HAP-1 (cell line): ENCODE measurements around the gene ABCD3.

Source experiments
- DNase-seq, 2 experiments: peaks; one replicate each; pipeline ENCODE4 v3.0.0-alpha.2; 2016 to 2020; ENCODE audit warnings: low spot score in 2 of 2
- H3K27me3 ChIP-seq: fragments of 250-450 bp; sonication (Bioruptor Pico); 2 replicates; pipeline ENCODE4 v1.5.1; 2020; ENCODE audit warnings: low read depth, mild to moderate bottlenecking, moderate library complexity
- H3K36me3 ChIP-seq: fragments of 250-450 bp; sonication (Bioruptor Pico); replicated peaks from 2 replicates; pipeline ENCODE4 v1.5.1; 2020; ENCODE audit warnings: mild to moderate bottlenecking
- H3K4me1 ChIP-seq: fragments of 250-450 bp; sonication (Bioruptor Pico); 2 replicates; pipeline ENCODE4 v1.5.1; 2020; ENCODE audit warnings: mild to moderate bottlenecking
- H3K4me3 ChIP-seq: fragments of 250-450 bp; sonication (Bioruptor Pico); 2 replicates; pipeline ENCODE4 v1.5.1; 2020; ENCODE audit warnings: mild to moderate bottlenecking, moderate library complexity
- H3K9me3 ChIP-seq: fragments of 250-450 bp; sonication (Bioruptor Pico); 2 replicates; pipeline ENCODE4 v1.5.1; 2020; ENCODE audit warnings: mild to moderate bottlenecking, moderate library complexity
- in situ Hi-C: fragments of 300-500 bp; cut with MboI; formaldehyde crosslinking; loops from 3 replicates; pipeline ENCODE4 v1.14.3; 2020; ENCODE audit warnings: low sequenced_read_pairs, inconsistent platforms, mixed read lengths

Gene ABCD3

GRCh38 chr1:94501426-94501825, 83.2 kb downstream of the ABCD3 start:
- in situ Hi-C loops, result no loop called here
- H3K36me3 ChIP-seq, result peaks cover 7% of the 10 kb centered on the region; the same call in 1 of the 2 replicates
- no peaks in the 10 kb centered on the region for H3K9me3 ChIP-seq
- H3K27me3 ChIP-seq, result no peaks in the 10 kb centered on the region
- peaks cover 4% of the 10 kb centered on the region; the same call in 1 of the 2 replicates for H3K4me1 ChIP-seq
- no peak overlapping the region for H3K4me3 ChIP-seq
- DNase-seq, result no peak

GRCh38 chr1:94501935-94502334, 83.7 kb downstream of the ABCD3 start:
- Histone ChIP-seq H3K4me1 (peaks cover 4% of the 10 kb centered on the region; the same call in 1 of the 2 replicates), H3K9me3 (no peaks in the 10 kb centered on the region), H3K36me3 (peaks cover 7% of the 10 kb centered on the region; the same call in 1 of the 2 replicates), H3K4me3 (no peak overlapping the region), H3K27me3 (no peaks in the 10 kb centered on the region)
- in situ Hi-C loops, result no loop called here
- no peak for DNase-seq

GRCh38 chr1:94503153-94503552, 85.0 kb downstream of the ABCD3 start:
- in situ Hi-C loops, result no loop called here
- Histone ChIP-seq H3K27me3 (no peaks in the 10 kb centered on the region), H3K36me3 (peaks cover 7% of the 10 kb centered on the region; the same call in 1 of the 2 replicates), H3K4me1 (peaks cover 4% of the 10 kb centered on the region; the same call in 1 of the 2 replicates), H3K4me3 (no peak overlapping the region), H3K9me3 (no peaks in the 10 kb centered on the region)
- no peak for DNase-seq

- DNase-seq, result no peak
- in situ Hi-C loops, result no loop called here
- no peaks in the 10 kb centered on the region for H3K9me3 ChIP-seq
These were observed 86.4 kb downstream of the ABCD3 start for GRCh38 chr1:94504601-94505000.

GRCh38 chr1:94512816-94513215, 94.6 kb downstream of the ABCD3 start:
- in situ Hi-C loops, result no loop called here
- Histone ChIP-seq H3K9me3 (no peaks in the 10 kb centered on the region), H3K36me3 (no peaks in the 10 kb centered on the region)

More at GRCh38 chr1:94504601-94505000, 86.4 kb downstream of the ABCD3 start:
- no peak overlapping the region for H3K4me3 ChIP-seq
- H3K4me1 ChIP-seq, result no peaks in the 10 kb centered on the region
- peaks cover 7% of the 10 kb centered on the region; the same call in 1 of the 2 replicates for H3K36me3 ChIP-seq
- no peaks in the 10 kb centered on the region for H3K27me3 ChIP-seq

GRCh38 chr1:94514095-94514727, 96.0 kb downstream of the ABCD3 start:
- peak; percentile 42 to 58 for DNase-seq
- H3K4me3 ChIP-seq, result no peak overlapping the region
- H3K27me3 ChIP-seq, result no peaks in the 10 kb centered on the region
- H3K9me3 ChIP-seq, result no peaks in the 10 kb centered on the region
- H3K4me1 ChIP-seq, result no peaks in the 10 kb centered on the region
- in situ Hi-C loops, result no loop called here
- H3K36me3 ChIP-seq, result no peaks in the 10 kb centered on the region

More at GRCh38 chr1:94512816-94513215, 94.6 kb downstream of the ABCD3 start:
- H3K4me3 ChIP-seq, result no peak overlapping the region
- DNase-seq, result no peak
- no peaks in the 10 kb centered on the region for H3K4me1 ChIP-seq
- no peaks in the 10 kb centered on the region for H3K27me3 ChIP-seq

- no peaks in the 10 kb centered on the region for H3K4me1 ChIP-seq
- in situ Hi-C loops, result no loop called here
- no peaks in the 10 kb centered on the region for H3K36me3 ChIP-seq
- no peaks in the 10 kb centered on the region for H3K27me3 ChIP-seq
- no peaks in the 10 kb centered on the region for H3K9me3 ChIP-seq
- no peak overlapping the region for H3K4me3 ChIP-seq
- DNase-seq, result no peak
These were observed 97.2 kb downstream of the ABCD3 start for GRCh38 chr1:94515296-94515947.

GRCh38 chr1:94519351-94519750, 101.2 kb downstream of the ABCD3 start:
- in situ Hi-C loops, result no loop called here
- H3K9me3 ChIP-seq, result no peaks in the 10 kb centered on the region
- H3K27me3 ChIP-seq, result no peaks in the 10 kb centered on the region
- no peak overlapping the region for H3K4me3 ChIP-seq
- H3K36me3 ChIP-seq, result no peaks in the 10 kb centered on the region
- no peak for DNase-seq
- H3K4me1 ChIP-seq, result peaks cover 2% of the 10 kb centered on the region

- H3K9me3 ChIP-seq, result no peaks in the 10 kb centered on the region
- H3K27me3 ChIP-seq, result no peaks in the 10 kb centered on the region
- peak; percentile 49 to 55 for DNase-seq
- H3K4me3 ChIP-seq, result no peak overlapping the region
- H3K4me1 ChIP-seq, result peaks cover 2% of the 10 kb centered on the region
- in situ Hi-C loops, result loop anchor here (5.0 to 10.0 kb wide), 2 partner anchors 280 to 522 kb away; no protein-coding TSS in a partner anchor
- no peaks in the 10 kb centered on the region for H3K36me3 ChIP-seq
These were observed 104.1 kb downstream of the ABCD3 start for GRCh38 chr1:94522304-94522703.

GRCh38 chr1:94524531-94524930, 106.3 kb downstream of the ABCD3 start:
- Histone ChIP-seq H3K36me3 (peaks cover 9% of the 10 kb centered on the region; the same call in 1 of the 2 replicates), H3K4me3 (no peak overlapping the region), H3K27me3 (no peaks in the 10 kb centered on the region), H3K9me3 (no peaks in the 10 kb centered on the region), H3K4me1 (peaks cover 17% of the 10 kb centered on the region)
- DNase-seq, result no peak
- in situ Hi-C loops, result loop anchor here (5.0 to 10.0 kb wide), 2 partner anchors 278 to 520 kb away; no protein-coding TSS in a partner anchor

GRCh38 chr1:94526152-94526980, 108.2 kb downstream of the ABCD3 start:
- DNase-seq, result no peak
- H3K36me3 ChIP-seq, result peaks cover 22% of the 10 kb centered on the region
- in situ Hi-C loops, result loop anchor here (10.0 kb wide), 1 partner anchor 518 kb away; no protein-coding TSS in a partner anchor
- H3K9me3 ChIP-seq, result no peaks in the 10 kb centered on the region
- no peaks in the 10 kb centered on the region for H3K27me3 ChIP-seq
- peaks cover 17% of the 10 kb centered on the region for H3K4me1 ChIP-seq
- H3K4me3 ChIP-seq, result no peak overlapping the region

GRCh38 chr1:94527447-94528031, 109.3 kb downstream of the ABCD3 start:
- Histone ChIP-seq H3K9me3 (no peaks in the 10 kb centered on the region), H3K36me3 (peaks cover 33% of the 10 kb centered on the region), H3K27me3 (no peaks in the 10 kb centered on the region), H3K4me3 (no peak overlapping the region), H3K4me1 (peaks cover 15% of the 10 kb centered on the region)
- in situ Hi-C loops, result loop anchor here (10.0 kb wide), 1 partner anchor 517 kb away; no protein-coding TSS in a partner anchor
- DNase-seq, result peak in 1 of 2 experiments; percentile 32

GRCh38 chr1:94528299-94528698, 110.1 kb downstream of the ABCD3 start:
- peaks cover 15% of the 10 kb centered on the region for H3K4me1 ChIP-seq
- no peak overlapping the region for H3K4me3 ChIP-seq
- no peaks in the 10 kb centered on the region for H3K9me3 ChIP-seq
- no peaks in the 10 kb centered on the region for H3K27me3 ChIP-seq
- in situ Hi-C loops, result loop anchor here (10.0 kb wide), 1 partner anchor 517 kb away; no protein-coding TSS in a partner anchor
- peak; percentile 40 to 82 for DNase-seq
- peaks cover 41% of the 10 kb centered on the region for H3K36me3 ChIP-seq
